ENCODE measurements around the gene PDE10A.

PDE10A gene

DNA sequence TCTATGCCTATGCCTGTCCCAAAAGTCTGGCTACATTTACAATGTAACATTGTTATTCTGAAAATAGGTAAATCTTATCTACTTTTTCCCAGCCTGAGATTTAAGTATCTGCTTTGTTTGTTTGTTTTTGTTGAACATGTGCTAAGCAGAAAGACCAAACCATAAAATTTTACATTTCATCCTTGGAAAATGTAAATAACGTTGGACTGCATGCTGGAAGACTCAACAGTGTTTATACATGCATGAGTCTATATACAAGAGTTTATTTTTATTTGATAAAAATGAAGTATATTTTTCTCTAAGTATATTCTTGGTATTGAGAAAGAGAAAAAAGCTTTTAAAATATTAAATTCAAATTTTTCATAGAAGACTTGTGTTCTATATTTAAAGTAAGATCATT lies 12.1 kb upstream of the PDE10A start:
- H3K27me3 ChIP-seq (ENCODE audit: control insufficient read depth, insufficient read depth, low read length), result peaks cover 8% of the 10 kb centered on the region
- no peaks in the 10 kb centered on the region for H3K9me3 ChIP-seq (ENCODE audit: control insufficient read depth, low read length)
- no peak overlapping the region for H3K9ac ChIP-seq (ENCODE audit: low read length)
- H3K4me3 ChIP-seq (ENCODE audit: low read length), result no peak overlapping the region
- H3K4me1 ChIP-seq (ENCODE audit: control insufficient read depth, insufficient read depth, low read length), result no peaks in the 10 kb centered on the region
- no peaks in the 10 kb centered on the region for H3K36me3 ChIP-seq (ENCODE audit: control insufficient read depth, insufficient read depth, low read length)

DNA sequence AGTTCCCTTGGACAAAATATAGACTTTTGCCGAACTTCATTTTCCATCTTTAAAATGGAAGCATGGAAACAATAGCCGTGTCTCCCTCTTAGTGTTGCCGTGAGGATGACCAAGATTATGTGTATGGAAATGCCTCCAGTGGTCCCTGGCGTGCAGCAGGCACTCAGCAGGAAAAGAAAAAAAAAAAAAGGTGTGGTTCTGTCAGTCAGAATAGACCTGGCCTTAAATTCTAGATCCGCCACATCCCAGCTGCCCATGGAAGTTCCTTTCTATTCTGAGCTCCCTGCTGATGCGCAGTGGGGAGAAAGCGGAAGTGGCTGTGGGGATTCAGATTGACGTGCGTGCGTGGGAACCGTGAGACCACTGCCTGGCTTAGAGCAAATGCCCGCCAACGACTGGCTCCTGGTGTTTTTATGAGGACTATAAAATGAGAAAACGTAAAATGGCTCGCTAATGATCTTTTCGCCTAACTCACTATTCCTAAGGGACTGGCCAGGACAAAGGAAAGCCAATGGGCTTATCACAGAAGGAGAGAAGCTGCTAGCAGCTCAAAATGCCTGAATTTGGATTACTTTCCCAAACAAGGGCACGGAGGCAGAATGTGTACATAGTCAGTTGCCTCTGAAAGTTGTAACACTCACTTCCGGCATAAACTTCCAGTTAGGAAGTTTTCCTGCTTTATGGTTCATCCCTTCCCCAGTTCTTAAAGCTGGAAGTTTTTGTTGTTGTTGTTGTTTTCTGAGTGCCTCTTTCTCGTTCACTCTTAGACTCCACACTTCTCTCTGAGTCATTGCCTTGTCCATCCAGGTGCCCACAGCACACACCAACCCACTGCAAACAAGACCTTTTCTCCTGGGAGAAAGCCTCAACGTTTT lies 11.4 kb upstream of the PDE10A start:
- Histone ChIP-seq H3K27me3 (ENCODE audit: control insufficient read depth, insufficient read depth, low read length) (peaks cover 8% of the 10 kb centered on the region), H3K4me1 (ENCODE audit: control insufficient read depth, insufficient read depth, low read length) (no peaks in the 10 kb centered on the region), H3K9me3 (ENCODE audit: control insufficient read depth, low read length) (no peaks in the 10 kb centered on the region)

DNA sequence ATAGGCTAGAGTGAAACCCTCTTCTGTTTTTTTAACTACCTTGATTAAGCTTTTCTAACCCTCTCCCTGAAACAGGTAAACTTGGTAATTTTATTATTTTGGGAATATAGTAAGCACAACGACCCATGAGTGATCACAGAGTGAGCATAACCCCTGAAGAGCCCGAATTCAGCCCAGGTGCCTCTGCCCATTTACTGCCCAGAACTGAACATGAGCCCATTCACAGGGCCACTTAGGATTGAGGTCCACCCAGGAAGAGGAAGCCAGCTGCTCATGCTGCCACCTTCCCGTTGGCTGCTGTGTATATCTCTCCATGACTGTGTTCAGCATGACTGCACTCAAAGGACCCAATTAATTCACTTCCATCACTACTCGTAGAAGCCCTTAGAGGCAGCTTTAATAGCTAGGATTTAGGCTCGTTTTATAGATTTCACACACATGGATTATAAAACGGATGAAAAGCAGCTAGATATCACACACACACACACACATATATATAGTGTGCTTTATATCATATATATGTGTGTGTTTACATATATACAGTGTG lies 8.3 kb upstream of the PDE10A start:
- Histone ChIP-seq H3K27me3 (ENCODE audit: control insufficient read depth, insufficient read depth, low read length) (peaks cover 15% of the 10 kb centered on the region), H3K9me3 (ENCODE audit: control insufficient read depth, low read length) (no peaks in the 10 kb centered on the region), H3K4me1 (ENCODE audit: control insufficient read depth, insufficient read depth, low read length) (no peaks in the 10 kb centered on the region), H3K4me3 (ENCODE audit: low read length) (no peak overlapping the region), H3K36me3 (ENCODE audit: control insufficient read depth, insufficient read depth, low read length) (no peaks in the 10 kb centered on the region), H3K9ac (ENCODE audit: low read length) (no peak overlapping the region)

More for the DNA sequence above, 11.4 kb upstream of the PDE10A start:
- Histone ChIP-seq H3K36me3 (ENCODE audit: control insufficient read depth, insufficient read depth, low read length) (no peaks in the 10 kb centered on the region), H3K9ac (ENCODE audit: low read length) (no peak overlapping the region), H3K4me3 (ENCODE audit: low read length) (no peak overlapping the region)

DNA sequence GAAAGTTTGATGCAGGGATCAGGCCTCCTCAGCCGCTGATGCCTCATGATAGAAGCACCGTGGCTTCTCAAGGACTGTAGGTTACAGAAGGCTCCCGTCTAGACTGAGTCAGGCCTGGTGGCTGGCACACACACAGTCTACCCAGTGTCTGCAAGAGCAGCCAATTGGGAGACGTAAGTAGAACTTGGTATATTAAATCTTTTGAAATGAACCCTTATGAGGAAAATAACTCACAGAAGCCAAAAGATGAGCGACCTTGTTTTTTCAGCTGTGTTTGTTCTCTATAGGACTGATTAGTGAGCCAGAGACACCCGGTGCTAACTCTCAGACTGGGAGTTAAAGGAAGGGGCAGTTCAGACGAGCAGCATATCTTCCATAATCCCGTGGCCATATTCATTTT lies 5.9 kb upstream of the PDE10A start:
- no peaks in the 10 kb centered on the region for H3K4me1 ChIP-seq (ENCODE audit: control insufficient read depth, insufficient read depth, low read length)

DNA sequence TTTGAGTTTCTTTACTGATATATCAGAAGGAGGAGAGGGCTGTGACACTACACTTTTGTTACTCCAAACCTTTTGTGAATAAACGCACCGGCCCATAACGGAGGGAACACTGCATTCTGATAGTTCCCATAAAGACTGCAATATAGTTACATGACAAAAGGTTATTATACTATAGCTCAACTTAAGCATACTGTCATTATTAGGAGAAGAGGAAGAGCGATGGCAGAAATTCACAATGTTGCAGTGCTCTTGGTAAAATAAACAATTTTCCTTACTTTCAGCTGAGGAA lies 2.3 kb upstream of the PDE10A start:
- no peaks in the 10 kb centered on the region for H3K36me3 ChIP-seq (ENCODE audit: control insufficient read depth, insufficient read depth, low read length)
- H3K9me3 ChIP-seq (ENCODE audit: control insufficient read depth, low read length), result no peaks in the 10 kb centered on the region
- H3K4me3 ChIP-seq (ENCODE audit: low read length), result no peak overlapping the region
- peaks cover 53% of the 10 kb centered on the region for H3K27me3 ChIP-seq (ENCODE audit: control insufficient read depth, insufficient read depth, low read length)
- H3K9ac ChIP-seq (ENCODE audit: low read length), result no peak overlapping the region
- H3K4me1 ChIP-seq (ENCODE audit: control insufficient read depth, insufficient read depth, low read length), result peaks cover 8% of the 10 kb centered on the region

More for the DNA sequence above, 5.9 kb upstream of the PDE10A start:
- Histone ChIP-seq H3K9me3 (ENCODE audit: control insufficient read depth, low read length) (no peaks in the 10 kb centered on the region), H3K9ac (ENCODE audit: low read length) (no peak overlapping the region), H3K36me3 (ENCODE audit: control insufficient read depth, insufficient read depth, low read length) (no peaks in the 10 kb centered on the region), H3K4me3 (ENCODE audit: low read length) (no peak overlapping the region), H3K27me3 (ENCODE audit: control insufficient read depth, insufficient read depth, low read length) (peaks cover 33% of the 10 kb centered on the region)

DNA sequence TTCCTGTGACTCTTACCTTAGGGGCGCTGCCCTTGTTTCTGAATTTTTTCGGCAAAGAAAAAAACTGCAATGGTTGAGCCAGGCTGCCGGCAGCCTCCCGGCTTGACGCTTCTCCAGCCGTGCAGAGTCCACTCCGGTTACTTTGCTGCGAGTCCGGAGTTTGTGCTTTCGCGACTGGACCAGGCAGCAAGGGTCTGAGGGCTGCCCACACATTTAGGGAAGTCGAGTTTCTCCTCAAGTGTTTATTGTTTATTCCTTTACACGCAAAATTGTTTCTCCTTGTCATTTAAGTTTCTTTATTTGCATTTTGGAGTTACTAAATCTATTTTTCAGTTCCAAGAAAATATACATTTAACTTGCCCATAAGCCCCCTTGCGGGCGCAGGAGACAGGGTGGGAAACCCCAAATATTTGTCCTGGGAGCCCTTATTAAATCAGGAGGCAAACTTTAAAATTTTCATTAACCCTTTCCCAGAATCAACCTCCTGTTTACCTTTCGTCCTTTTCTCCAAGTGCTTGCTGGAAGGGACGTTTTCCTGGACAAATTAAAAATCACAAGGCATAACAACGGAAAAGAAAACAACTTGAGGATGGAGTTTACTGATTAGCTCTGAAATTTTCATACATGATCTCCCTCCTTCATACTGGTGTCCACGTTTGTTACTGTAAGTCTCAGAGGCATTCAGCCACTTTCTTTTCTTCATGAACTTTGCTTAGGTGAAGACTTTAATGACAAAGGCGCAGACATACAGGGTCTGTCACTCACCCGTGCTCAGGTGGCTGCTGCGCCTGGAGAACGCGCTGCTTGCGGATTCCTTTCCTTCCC lies 1.7 kb upstream of the PDE10A start:
- Histone ChIP-seq H3K4me1 (ENCODE audit: control insufficient read depth, insufficient read depth, low read length) (peaks cover 8% of the 10 kb centered on the region), H3K9ac (ENCODE audit: low read length) (no peak overlapping the region), H3K9me3 (ENCODE audit: control insufficient read depth, low read length) (no peaks in the 10 kb centered on the region), H3K36me3 (ENCODE audit: control insufficient read depth, insufficient read depth, low read length) (no peaks in the 10 kb centered on the region), H3K4me3 (ENCODE audit: low read length) (no peak overlapping the region), H3K27me3 (ENCODE audit: control insufficient read depth, insufficient read depth, low read length) (peaks cover 57% of the 10 kb centered on the region)

DNA sequence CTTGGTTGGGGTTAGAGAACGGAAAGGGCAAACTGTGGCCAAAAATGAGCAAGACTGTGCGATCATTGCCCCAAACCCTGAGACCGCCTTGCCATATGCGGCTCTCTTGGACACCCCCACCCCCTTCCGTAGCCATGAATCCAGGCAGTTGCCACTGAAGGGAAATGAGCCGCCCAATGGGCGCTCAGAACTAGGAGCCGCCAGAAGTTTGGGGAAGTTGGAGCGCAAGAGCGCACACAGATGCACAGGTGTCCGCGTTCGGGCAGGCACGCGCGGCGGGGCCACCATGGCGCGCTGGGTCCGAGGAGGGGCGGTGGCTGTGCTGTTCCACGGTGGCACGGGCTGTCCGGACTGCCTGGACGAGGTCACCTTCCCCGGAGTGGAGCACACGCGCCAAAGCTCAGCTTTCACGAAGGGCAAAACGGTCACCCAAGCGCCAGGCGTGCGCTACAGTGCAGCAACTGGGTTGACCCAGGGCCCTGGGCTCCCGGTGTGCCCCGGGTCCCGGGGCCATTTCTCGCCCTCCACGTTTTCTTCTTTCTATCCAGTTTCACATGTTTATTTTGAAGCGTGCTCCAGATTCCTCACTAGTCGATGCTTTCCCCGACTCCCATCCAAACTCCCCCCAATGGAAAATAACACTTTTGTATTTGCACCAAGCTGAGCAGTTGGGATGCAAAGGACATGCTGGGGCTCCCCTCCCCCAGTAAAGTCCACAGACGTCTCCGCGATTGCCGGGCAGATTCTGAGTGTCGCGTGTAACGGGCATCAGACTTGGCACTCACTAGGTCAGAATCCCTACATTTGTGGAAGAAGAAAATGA lies 906 bp upstream of the PDE10A start:
- Histone ChIP-seq H3K4me1 (ENCODE audit: control insufficient read depth, insufficient read depth, low read length) (peaks cover 8% of the 10 kb centered on the region), H3K27me3 (ENCODE audit: control insufficient read depth, insufficient read depth, low read length) (peaks cover 62% of the 10 kb centered on the region), H3K9me3 (ENCODE audit: control insufficient read depth, low read length) (no peaks in the 10 kb centered on the region), H3K4me3 (ENCODE audit: low read length) (no peak overlapping the region), H3K9ac (ENCODE audit: low read length) (no peak overlapping the region), H3K36me3 (ENCODE audit: control insufficient read depth, insufficient read depth, low read length) (no peaks in the 10 kb centered on the region)

DNA sequence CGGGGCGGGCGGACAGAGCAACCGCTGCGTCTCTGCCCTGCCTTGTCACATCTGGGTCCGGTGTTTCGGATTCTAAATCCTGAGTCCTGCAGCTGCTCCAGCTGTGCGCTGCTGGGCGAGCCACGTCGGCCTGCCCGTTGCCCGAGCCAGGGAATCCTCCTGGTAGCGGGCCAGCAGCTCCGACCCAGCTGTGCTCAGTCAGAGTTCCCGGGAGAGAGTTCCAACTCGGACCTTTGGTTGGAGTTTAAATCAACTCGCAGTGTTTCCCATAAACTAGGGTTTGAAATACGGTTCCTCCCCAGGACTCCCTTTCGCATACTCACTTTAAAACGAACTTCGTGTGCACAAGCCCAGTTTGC lies 315 bp upstream of the PDE10A start:
- Histone ChIP-seq H3K27me3 (ENCODE audit: control insufficient read depth, insufficient read depth, low read length) (peaks cover 68% of the 10 kb centered on the region), H3K9ac (ENCODE audit: low read length) (no peak overlapping the region), H3K36me3 (ENCODE audit: control insufficient read depth, insufficient read depth, low read length) (no peaks in the 10 kb centered on the region), H3K4me1 (ENCODE audit: control insufficient read depth, insufficient read depth, low read length) (peaks cover 8% of the 10 kb centered on the region), H3K9me3 (ENCODE audit: control insufficient read depth, low read length) (no peaks in the 10 kb centered on the region), H3K4me3 (ENCODE audit: low read length) (no peak overlapping the region)

DNA sequence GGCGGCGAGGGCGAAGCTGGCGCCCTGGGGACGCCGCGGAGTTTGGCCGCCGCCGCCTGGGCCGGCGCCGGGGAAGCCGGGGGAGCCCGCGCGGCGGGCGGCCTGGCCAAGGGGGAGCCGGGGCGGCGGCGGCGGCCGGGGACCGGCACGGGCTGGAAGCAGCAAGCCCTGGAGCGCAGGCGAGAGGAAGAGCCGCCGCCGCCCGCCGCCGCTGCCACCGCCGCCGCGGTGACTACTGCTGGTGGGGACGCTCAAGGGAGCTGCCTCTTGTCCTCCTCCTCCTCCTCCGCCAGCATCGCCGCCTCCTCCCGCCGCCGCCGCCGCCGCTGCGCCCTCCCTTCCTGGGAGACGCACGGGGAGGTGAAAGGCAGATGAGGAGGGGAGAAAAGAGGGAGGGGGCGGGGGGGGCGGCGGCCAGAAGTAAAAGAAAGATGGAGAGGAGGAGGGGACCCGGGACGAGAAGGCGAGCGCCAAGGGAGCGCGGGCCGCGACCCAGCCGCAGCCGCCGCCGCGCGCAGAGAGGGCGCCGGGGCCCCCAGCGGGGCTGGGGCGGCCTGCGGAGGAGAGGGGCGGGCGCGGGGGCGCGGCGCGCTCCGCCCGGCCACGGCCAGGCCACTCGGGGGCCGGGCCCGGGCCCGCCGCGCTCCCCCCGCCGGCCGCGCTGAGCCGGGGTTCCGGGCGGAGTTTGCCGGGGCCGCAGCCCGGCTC lies 846 bp downstream of the PDE10A start:
- Histone ChIP-seq H3K4me1 (ENCODE audit: control insufficient read depth, insufficient read depth, low read length) (peaks cover 8% of the 10 kb centered on the region), H3K27me3 (ENCODE audit: control insufficient read depth, insufficient read depth, low read length) (peaks cover 71% of the 10 kb centered on the region), H3K36me3 (ENCODE audit: control insufficient read depth, insufficient read depth, low read length) (no peaks in the 10 kb centered on the region), H3K9me3 (ENCODE audit: control insufficient read depth, low read length) (no peaks in the 10 kb centered on the region), H3K9ac (ENCODE audit: low read length) (no peak overlapping the region), H3K4me3 (ENCODE audit: low read length) (no peak overlapping the region)

DNA sequence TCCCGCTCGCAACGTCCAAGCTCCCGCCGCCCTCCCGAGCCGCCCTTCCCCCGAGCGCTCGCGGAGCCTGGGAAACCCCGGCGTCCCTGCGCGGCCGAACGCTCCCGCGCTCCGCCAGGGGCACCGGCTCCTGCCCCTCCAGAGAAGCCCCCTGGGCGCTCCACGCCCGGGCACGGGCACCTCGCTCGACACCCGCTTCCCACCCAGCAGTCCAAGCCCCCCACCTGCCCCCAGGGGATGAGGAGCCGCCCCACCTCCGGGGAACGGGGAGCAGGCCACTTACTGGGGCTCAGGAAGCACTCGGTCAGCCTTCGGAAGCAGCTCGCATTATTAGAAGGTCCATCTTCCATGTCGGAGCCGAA lies 1.4 kb downstream of the PDE10A start:
- no peaks in the 10 kb centered on the region for H3K36me3 ChIP-seq (ENCODE audit: control insufficient read depth, insufficient read depth, low read length)
- no peaks in the 10 kb centered on the region for H3K9me3 ChIP-seq (ENCODE audit: control insufficient read depth, low read length)
- H3K4me3 ChIP-seq (ENCODE audit: low read length), result no peak overlapping the region
- peaks cover 8% of the 10 kb centered on the region for H3K4me1 ChIP-seq (ENCODE audit: control insufficient read depth, insufficient read depth, low read length)
- no peak overlapping the region for H3K9ac ChIP-seq (ENCODE audit: low read length)
- peaks cover 68% of the 10 kb centered on the region for H3K27me3 ChIP-seq (ENCODE audit: control insufficient read depth, insufficient read depth, low read length)

DNA sequence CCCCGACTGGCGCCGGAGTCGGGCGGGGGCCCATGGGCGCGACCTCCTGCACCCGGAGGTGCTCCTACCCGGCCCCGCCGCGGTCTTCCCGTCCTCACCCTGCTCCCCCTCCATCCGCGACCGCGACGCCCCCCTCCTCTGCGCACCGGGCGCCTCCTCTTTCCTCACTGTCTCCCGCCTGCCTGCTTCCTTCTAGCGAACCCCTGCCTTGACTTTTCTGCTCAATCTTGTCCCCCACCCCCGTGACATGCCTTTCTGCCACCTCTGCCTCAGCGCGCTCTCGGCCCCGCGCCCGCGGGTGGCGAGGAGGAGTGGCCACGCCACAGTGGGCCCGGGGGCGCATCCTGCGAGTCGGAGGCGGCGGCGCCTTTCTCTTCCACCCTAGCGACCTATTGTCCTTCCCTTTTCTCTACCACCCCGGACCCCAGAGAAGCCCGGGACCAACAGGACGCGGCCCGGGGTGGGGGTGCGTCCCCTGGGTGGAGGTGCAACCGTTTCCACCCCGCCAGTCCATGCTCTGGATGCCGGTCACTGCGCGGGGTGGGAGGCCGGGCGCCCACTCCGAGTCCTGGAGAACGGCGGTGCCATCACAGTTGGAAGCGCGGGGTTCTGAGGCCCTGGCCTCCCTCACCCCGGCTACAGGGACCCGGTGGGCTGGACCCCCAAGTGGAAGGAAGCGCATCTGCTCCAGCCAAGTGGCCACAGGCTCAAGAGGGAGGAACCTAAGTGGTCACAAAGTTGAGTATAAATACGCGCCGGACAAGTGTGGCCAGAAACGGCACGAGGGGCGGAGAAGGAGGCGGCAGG lies 2.0 kb downstream of the PDE10A start:
- Histone ChIP-seq H3K9ac (ENCODE audit: low read length) (no peak overlapping the region), H3K4me3 (ENCODE audit: low read length) (no peak overlapping the region), H3K4me1 (ENCODE audit: control insufficient read depth, insufficient read depth, low read length) (peaks cover 8% of the 10 kb centered on the region), H3K36me3 (ENCODE audit: control insufficient read depth, insufficient read depth, low read length) (no peaks in the 10 kb centered on the region), H3K9me3 (ENCODE audit: control insufficient read depth, low read length) (no peaks in the 10 kb centered on the region), H3K27me3 (ENCODE audit: control insufficient read depth, insufficient read depth, low read length) (peaks cover 67% of the 10 kb centered on the region)

Data from mucosa of stomach (tissue), 1 donor.